ENCODE measurements around the gene SNX25. TPM values are rescaled to one million over a fixed set of nuclear protein-coding genes. Genes with fewer than 3 reads are reported as not detected.

Gene SNX25
- total and polyA plus RNA-seq, 10 of the 15 experiments (the other 5 are each of a cell fraction or from before 2014, with no cell fraction given), result 11.2 to 117 (median 62.8) TPM

- TF ChIP-seq CUX1 (IDR thresholded peaks at IDR 0.05; ENCODE audit: insufficient replicate concordance, low read depth, low read length), result no peak
- no peak for TF ChIP-seq RBBP5 (conservative IDR thresholded peaks at IDR 0.05)
- no peak for TF ChIP-seq EZH2 (IDR thresholded peaks at IDR 0.05; ENCODE audit: borderline replicate concordance, control insufficient read depth, low read depth, low read length)
- no peak for TF ChIP-seq PAX8 (IDR thresholded peaks at IDR 0.05)
- TF ChIP-seq HDGF (IDR thresholded peaks at IDR 0.05), result no peak
- TF ChIP-seq FOS (IDR thresholded peaks at IDR 0.05; ENCODE audit: borderline replicate concordance, extremely low read depth, insufficient read length), result no peak
- no peak for TF ChIP-seq SREBF1 (IDR thresholded peaks at IDR 0.05; ENCODE audit: low read length)
- no peak; the same call in 1 of the 2 replicates for TF ChIP-seq RFX5 (IDR thresholded peaks at IDR 0.05; ENCODE audit: low read depth, low read length)
- 0 out of 2 replicates have a peak, but pooled peaks have one; percentile 19 for TF ChIP-seq ZBTB11 (CRISPR knock-in tag; IDR thresholded peaks at IDR 0.05)
- peak; percentile 91; the same call in 1 of the 2 replicates for TF ChIP-seq ZNF207 (IDR thresholded peaks at IDR 0.05; ENCODE audit: borderline replicate concordance)
- TF ChIP-seq POLR2AphosphoS2 (IDR thresholded peaks at IDR 0.05; ENCODE audit: low read depth, low read length), result peak; percentile 54; the same call in 1 of the 2 replicates
- no peak for TF ChIP-seq CHD2 (IDR thresholded peaks at IDR 0.05; ENCODE audit: borderline replicate concordance, low read depth, low read length)
- TF ChIP-seq, protein P1, sequence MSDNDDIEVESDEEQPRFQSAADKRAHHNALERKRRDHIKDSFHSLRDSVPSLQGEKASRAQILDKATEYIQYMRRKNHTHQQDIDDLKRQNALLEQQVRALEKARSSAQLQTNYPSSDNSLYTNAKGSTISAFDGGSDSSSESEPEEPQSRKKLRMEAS (IDR thresholded peaks at IDR 0.05; ENCODE audit: low read depth, low read length), result peak; percentile 97
- no peak for TF ChIP-seq SRF (IDR thresholded peaks at IDR 0.05; ENCODE audit: low read depth in 2 of 2, low read length in 2 of 2)
- peak; percentile 41; the same call in 1 of the 2 replicates for TF ChIP-seq NR2C1 (IDR thresholded peaks at IDR 0.05)
- TF ChIP-seq YBX1 (IDR thresholded peaks at IDR 0.05), result no peak
- TF ChIP-seq ZBTB4 (CRISPR knock-in tag; IDR thresholded peaks at IDR 0.05), result 0 out of 2 replicates have a peak, but pooled peaks have one; percentile 45
- TF ChIP-seq KDM1A (IDR thresholded peaks at IDR 0.05; ENCODE audit: borderline replicate concordance), result no peak
Observed at GRCh38 chr4:185395956-185396723, 186.7 kb downstream of the SNX25 start (continued).
